Testis (tissue), 3 donors: Measurements from ENCODE around the gene RECQL5. TPM values are rescaled to one million over a fixed set of nuclear protein-coding genes. Genes with fewer than 3 reads are reported as not detected.
A peak's percentile ranks its signal among the peaks of the same experiment; 100 is the strongest.

Experiments
- DNase-seq: peaks from one replicate; pipeline ENCODE4 v3.0.0-alpha.2; 2019
- H3K27ac ChIP-seq, 2 donors: fragments of 200-600 bp; sonication (generic); one replicate each; pipeline ENCODE4 v1.5.1; 2019
- H3K27me3 ChIP-seq: fragments of 200-600 bp; sonication (generic); one replicate; pipeline ENCODE4 v1.5.1; 2019
- H3K36me3 ChIP-seq: fragments of 200-600 bp; sonication (generic); one replicate; pipeline ENCODE4 v1.5.1; 2017; ENCODE audit warnings: low read depth; ENCODE audit errors: missing control alignments
- H3K4me1 ChIP-seq: fragments of 200-600 bp; sonication (generic); one replicate; pipeline ENCODE4 v1.5.1; 2019
- H3K4me3 ChIP-seq, 2 donors: fragments of 200-600 bp; sonication (generic); one replicate each; pipeline ENCODE4 v1.5.1; 2017 to 2019
- H3K9me3 ChIP-seq: fragments of 200-600 bp; sonication (generic); one replicate; pipeline ENCODE4 v1.5.1; 2017
- POLR2A ChIP-seq: fragments of 450-650 bp; IDR thresholded peaks from one replicate; pipeline ENCODE4 v1.6.1; 2017; ENCODE audit warnings: antibody characterized with exemption, mild to moderate bottlenecking, moderate library complexity
- WGBS, 2 donors: methylation state at CpG; one replicate each; pipeline ENCODE4 v1.1.5; 2018; 5-methylcytosine and 5-hydroxymethylcytosine counted together
- intact Hi-C: fragments of 100-400 bp; cut with DNase I; formaldehyde crosslinking; loops from one replicate; pipeline ENCODE4 v1.15.1; 2023; ENCODE audit warnings: low total_unique reads
- polyA plus RNA-seq: library from polyadenylated mRNA; stranded (reverse); fragments of 350-450 nt; fragmentation: Illumina TruSeq; extraction: RNeasy Lipid Tissue Mini Kit (QIAGEN cat#74804); gene quantifications from one replicate; pipeline ENCODE4 v1.2.3, GENCODE V29; 2014; ENCODE audit warnings: low read depth, low replicate concordance; ENCODE audit not compliant: insufficient read depth
- total RNA-seq, 2 donors: library from RNA; depleted of rRNA; stranded (reverse); fragments of >200 nt; gene quantifications; one replicate each; pipeline ENCODE4 v1.2.3, GENCODE V29; 2016
- TF ChIP-seq, protein P1 (sequence below), 3 experiments: fragments of 450-650 bp in 2 of 3; fragments of 200-600 bp in 1 of 3; sonication (generic) in 1 of 3; IDR thresholded peaks; one replicate each; pipeline ENCODE4 v1.5.1; 2016 to 2019; ENCODE audit warnings: antibody characterized with exemption in 3 of 3, mild to moderate bottlenecking in 2 of 3, moderate library complexity in 1 of 3

RECQL5 gene
- total and polyA plus RNA-seq, 3 donors from 2014 or later = 60.0 to 99.6 (median 81.4) TPM

DNA sequence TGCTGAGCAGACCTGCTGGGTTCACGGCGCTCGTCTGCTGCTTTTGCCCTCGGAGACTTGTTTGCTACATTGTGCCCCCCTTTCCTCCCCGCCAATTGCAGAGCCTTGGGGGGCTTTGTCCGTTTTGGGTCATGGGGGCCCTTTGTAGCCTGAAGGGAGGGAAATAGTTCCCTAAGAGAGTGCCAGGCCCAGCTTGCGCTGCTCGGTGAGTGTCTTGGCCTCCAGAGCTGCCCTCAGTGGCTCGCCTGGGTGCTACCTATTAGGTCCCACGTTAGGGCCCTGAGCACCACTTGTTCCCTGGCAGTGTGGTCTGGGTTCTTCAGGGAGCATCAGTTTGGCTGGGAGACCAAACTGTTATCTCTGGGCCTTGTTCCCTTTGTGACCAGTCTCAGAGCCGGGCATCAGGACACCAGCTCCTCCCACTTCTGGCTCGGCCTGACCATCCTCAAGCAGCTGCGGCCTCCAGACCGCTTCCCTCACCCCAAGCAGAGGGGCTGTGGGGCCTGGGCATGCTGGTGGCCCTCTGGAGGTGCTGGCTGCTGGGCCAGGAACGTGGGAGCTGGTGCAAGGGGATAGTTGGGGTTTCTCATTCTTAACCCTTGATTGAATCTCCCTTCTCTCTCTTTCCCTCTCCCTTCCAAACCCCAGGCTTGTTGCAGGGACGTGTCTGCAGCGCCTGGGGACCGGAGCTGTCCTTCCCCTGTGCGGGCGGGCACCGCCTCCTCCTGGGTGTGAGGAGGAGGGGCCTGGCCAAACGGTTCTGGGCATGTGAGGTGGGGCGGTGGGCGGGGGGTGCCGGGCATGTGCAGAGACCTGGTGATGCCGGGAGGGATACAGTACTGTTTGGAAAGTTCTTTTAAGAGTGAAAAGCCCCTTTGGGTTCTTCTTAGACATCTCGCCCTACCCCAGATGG, 38.3 kb upstream of the RECQL5 start:
- Histone ChIP-seq H3K4me1 (no peaks in the 10 kb centered on the region), H3K4me3 (no peak overlapping the region), H3K27me3 (no peaks in the 10 kb centered on the region), H3K36me3 (no peaks in the 10 kb centered on the region), H3K9me3 (no peaks in the 10 kb centered on the region), H3K27ac (no peak overlapping the region)
- WGBS, 2 donors = 78 to 84% methylated on average over 20 to 27 of the region's 27 CpGs
- TF ChIP-seq POLR2A = no peak
- TF ChIP-seq, protein P1, sequence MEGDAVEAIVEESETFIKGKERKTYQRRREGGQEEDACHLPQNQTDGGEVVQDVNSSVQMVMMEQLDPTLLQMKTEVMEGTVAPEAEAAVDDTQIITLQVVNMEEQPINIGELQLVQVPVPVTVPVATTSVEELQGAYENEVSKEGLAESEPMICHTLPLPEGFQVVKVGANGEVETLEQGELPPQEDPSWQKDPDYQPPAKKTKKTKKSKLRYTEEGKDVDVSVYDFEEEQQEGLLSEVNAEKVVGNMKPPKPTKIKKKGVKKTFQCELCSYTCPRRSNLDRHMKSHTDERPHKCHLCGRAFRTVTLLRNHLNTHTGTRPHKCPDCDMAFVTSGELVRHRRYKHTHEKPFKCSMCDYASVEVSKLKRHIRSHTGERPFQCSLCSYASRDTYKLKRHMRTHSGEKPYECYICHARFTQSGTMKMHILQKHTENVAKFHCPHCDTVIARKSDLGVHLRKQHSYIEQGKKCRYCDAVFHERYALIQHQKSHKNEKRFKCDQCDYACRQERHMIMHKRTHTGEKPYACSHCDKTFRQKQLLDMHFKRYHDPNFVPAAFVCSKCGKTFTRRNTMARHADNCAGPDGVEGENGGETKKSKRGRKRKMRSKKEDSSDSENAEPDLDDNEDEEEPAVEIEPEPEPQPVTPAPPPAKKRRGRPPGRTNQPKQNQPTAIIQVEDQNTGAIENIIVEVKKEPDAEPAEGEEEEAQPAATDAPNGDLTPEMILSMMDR (IDR thresholded peaks at IDR 0.05) = no peak
- intact Hi-C loops = no loop called here
- DNase-seq = no peak

DNA sequence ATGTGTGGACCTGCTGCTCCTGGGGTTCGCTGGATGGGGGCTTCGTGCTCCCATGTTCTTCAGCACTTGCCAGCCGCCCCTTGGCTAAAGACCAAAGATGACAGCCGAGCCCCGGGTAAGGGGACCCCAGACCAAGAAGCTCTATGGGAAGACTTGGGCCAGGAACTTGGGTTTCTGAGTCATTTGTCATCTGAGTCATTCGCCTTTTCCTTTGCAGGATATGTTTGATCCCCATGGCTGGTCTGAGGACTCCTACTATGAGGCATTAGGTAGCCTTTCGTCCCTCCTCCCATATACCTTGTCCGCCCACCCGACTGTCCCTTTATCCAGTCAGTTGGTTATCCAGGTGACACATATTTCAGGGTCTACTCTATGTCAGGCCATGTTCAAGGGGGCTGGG, 36.6 kb upstream of the RECQL5 start:
- no peaks in the 10 kb centered on the region for H3K36me3 ChIP-seq
- no peak overlapping the region for H3K27ac ChIP-seq
- H3K4me1 ChIP-seq = no peaks in the 10 kb centered on the region
- DNase-seq = no peak
- WGBS, 2 donors = 90 to 91% methylated on average over 9 of the region's 9 CpGs
- intact Hi-C loops = no loop called here
- no peaks in the 10 kb centered on the region for H3K9me3 ChIP-seq
- no peak overlapping the region for H3K4me3 ChIP-seq
- no peaks in the 10 kb centered on the region for H3K27me3 ChIP-seq
- TF ChIP-seq, protein P1 (IDR thresholded peaks at IDR 0.05) = no peak
- no peak for TF ChIP-seq POLR2A

DNA sequence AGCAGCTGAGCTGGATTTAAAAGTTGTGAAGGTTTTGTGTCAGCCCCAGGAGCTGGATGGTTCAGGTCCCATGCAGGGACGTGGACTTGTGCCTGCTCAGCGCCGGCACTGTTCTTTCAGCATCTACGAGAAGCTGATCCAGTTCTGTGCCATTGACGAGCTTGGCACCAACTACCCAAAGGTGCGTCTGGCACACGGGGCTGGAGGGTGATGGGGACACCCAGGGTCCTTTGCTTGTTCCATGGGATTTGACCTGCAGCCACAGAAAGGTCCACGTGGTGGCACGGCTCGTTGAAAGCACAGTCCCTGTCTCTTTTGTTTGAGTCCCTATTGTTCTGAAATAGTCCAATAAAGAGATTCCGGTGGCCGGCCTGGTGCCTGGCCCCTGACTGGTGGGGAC, 36.2 kb upstream of the RECQL5 start:
- no peak for TF ChIP-seq POLR2A
- TF ChIP-seq, protein P1 (IDR thresholded peaks at IDR 0.05) = no peak
- DNase-seq = no peak
- H3K4me1 ChIP-seq = no peaks in the 10 kb centered on the region
- H3K27me3 ChIP-seq = no peaks in the 10 kb centered on the region
- intact Hi-C loops = no loop called here
- H3K9me3 ChIP-seq = no peaks in the 10 kb centered on the region
- 96% methylated on average over 12 of the region's 12 CpGs for WGBS, 2 donors
- no peak overlapping the region for H3K4me3 ChIP-seq
- H3K36me3 ChIP-seq = no peaks in the 10 kb centered on the region
- H3K27ac ChIP-seq = no peak overlapping the region

DNA sequence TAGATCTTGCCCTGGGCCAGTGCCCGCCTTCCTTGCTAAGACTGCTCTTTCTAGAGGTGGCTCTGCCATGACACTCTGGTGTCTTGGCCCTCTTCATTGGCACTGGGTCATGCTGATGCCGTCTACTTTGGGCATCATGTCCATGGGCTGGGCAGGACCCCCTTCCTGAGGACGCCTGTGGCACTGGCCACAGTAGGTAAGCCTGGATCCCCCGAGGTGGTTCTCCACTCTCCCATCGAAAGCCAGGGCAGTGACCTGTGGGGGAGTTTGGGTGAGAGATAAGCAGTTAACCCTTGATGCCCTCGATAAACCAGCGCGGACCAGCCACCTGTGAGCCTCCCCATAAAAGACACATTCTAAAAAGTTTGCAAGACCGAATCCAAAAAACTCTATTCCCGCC, 34.3 kb upstream of the RECQL5 start:
- no peak overlapping the region for H3K4me3 ChIP-seq
- no peaks in the 10 kb centered on the region for H3K9me3 ChIP-seq
- TF ChIP-seq POLR2A = no peak
- TF ChIP-seq, protein P1 (IDR thresholded peaks at IDR 0.05) = no peak
- intact Hi-C loops = no loop called here
- 84 to 97% methylated on average over 9 to 10 of the region's 10 CpGs for WGBS, 2 donors
- no peak for DNase-seq
- peaks cover 11% of the 10 kb centered on the region for H3K4me1 ChIP-seq
- no peaks in the 10 kb centered on the region for H3K27me3 ChIP-seq
- H3K27ac ChIP-seq = peak overlapping the region in 1 of 2 donors; percentile 45
- no peaks in the 10 kb centered on the region for H3K36me3 ChIP-seq
